Measurements from ENCODE around the gene PRSS33. TPM values are rescaled to one million over a fixed set of nuclear protein-coding genes. Genes with fewer than 3 reads are reported as not detected.

Gene PRSS33
- total and polyA plus RNA-seq, 2 of the 8 experiments (the other 6 are each of a cell fraction or from before 2014, with no cell fraction given): 0.09 TPM; not detected in 1

DNA sequence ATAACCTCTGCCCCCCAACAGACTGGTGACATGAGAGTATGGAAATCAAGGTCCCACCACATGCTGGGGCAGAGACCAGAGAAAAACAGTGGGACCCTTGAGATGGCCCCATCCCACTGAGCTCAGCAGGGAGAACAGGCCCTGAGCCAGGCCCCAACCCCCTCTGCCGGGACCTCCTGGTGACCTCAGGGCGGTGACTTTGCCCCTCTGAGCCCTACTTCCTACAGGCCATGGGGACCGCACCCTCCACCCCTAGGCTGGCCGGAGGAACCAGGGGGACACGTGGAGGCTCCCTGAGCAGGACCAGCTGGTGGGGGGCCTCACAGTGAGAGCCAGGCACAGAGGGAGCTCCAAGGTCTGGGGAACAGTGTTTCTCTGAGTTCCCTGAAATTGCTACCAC is 48.7 kb downstream of the PRSS33 start (continued):
- TF ChIP-seq KDM1A (IDR thresholded peaks at IDR 0.05; ENCODE audit: borderline replicate concordance, low read length) (no peak), SP4 (IDR thresholded peaks at IDR 0.05; ENCODE audit: low read length) (no peak)
